Hepatocyte (in vitro differentiated cells): Measurements from ENCODE around the gene GNAL. TPM values are rescaled to one million over a fixed set of nuclear protein-coding genes. Genes with fewer than 3 reads are reported as not detected.
A peak's percentile ranks its signal among the peaks of the same experiment; 100 is the strongest.
"Not testable (repeated sequence)": the region's sequence is repeated elsewhere in the genome, so short reads cannot be mapped to it uniquely, and the experiment has no call there.

Experiments used
- DNase-seq: peaks from one replicate; pipeline ENCODE4 v3.0.0-alpha.2; 2016; ENCODE audit warnings: low spot score
- H2AFZ ChIP-seq: fragments of 200-600 bp; sonication (generic); 2 replicates; pipeline ENCODE4 v1.6.0; 2016; ENCODE audit warnings: antibody characterized with exemption, mild to moderate bottlenecking
- H3K27ac ChIP-seq: fragments of 200-600 bp; sonication (generic); 2 replicates; pipeline ENCODE4 v1.5.1; 2016; ENCODE audit warnings: mild to moderate bottlenecking
- H3K27me3 ChIP-seq: fragments of 200-600 bp; sonication (generic); 2 replicates; pipeline ENCODE4 v1.6.1; 2016
- H3K36me3 ChIP-seq: fragments of 200-600 bp; sonication (generic); replicated peaks from 2 replicates; pipeline ENCODE4 v1.5.1; 2016; ENCODE audit warnings: low read depth; ENCODE audit not compliant: insufficient read depth
- H3K4me1 ChIP-seq: fragments of 200-600 bp; sonication (generic); 2 replicates; pipeline ENCODE4 v1.5.1; 2016; ENCODE audit warnings: mild to moderate bottlenecking, moderate library complexity; ENCODE audit not compliant: insufficient read depth
- H3K4me2 ChIP-seq: fragments of 200-600 bp; sonication (generic); 2 replicates; pipeline ENCODE4 v1.6.0; 2016
- H3K4me3 ChIP-seq: fragments of 200-600 bp; sonication (generic); 2 replicates; pipeline ENCODE4 v1.5.1; 2016; ENCODE audit warnings: mild to moderate bottlenecking
- H3K79me2 ChIP-seq: fragments of 200-600 bp; sonication (generic); 2 replicates; pipeline ENCODE4 v1.6.0; 2017; ENCODE audit warnings: mild to moderate bottlenecking
- H3K9me2 ChIP-seq: fragments of 200-600 bp; sonication (generic); replicated peaks from 2 replicates; pipeline ENCODE4 v1.6.0; 2017; ENCODE audit warnings: mild to moderate bottlenecking; ENCODE audit not compliant: insufficient read depth
- H3K9me3 ChIP-seq: fragments of 200-600 bp; sonication (generic); 2 replicates; pipeline ENCODE4 v1.5.1; 2016; ENCODE audit warnings: low read depth, mild to moderate bottlenecking
- H4K20me1 ChIP-seq: fragments of 200-600 bp; sonication (generic); 2 replicates; pipeline ENCODE4 v1.6.0; 2016; ENCODE audit warnings: mild to moderate bottlenecking; ENCODE audit not compliant: insufficient read depth, poor library complexity, severe bottlenecking
- CTCF ChIP-seq: fragments of 200-600 bp; sonication (generic); IDR thresholded peaks from 2 replicates; pipeline ENCODE4 v1.5.1; 2016; ENCODE audit warnings: antibody characterized with exemption, mild to moderate bottlenecking; ENCODE audit not compliant: poor library complexity
- EZH2 ChIP-seq: fragments of 200-600 bp; sonication (generic); IDR thresholded peaks from 2 replicates; pipeline ENCODE4 v1.6.1; 2016; ENCODE audit warnings: antibody characterized with exemption, mild to moderate bottlenecking, borderline replicate concordance
- EZH2phosphoT487 ChIP-seq: fragments of 200-600 bp; sonication (generic); IDR thresholded peaks from one replicate; pipeline ENCODE4 v1.6.1; 2018; ENCODE audit warnings: antibody characterized with exemption, mild to moderate bottlenecking, low read depth, moderate library complexity; ENCODE audit not compliant: unreplicated experiment, severe bottlenecking
- WGBS: methylation state at CpG from one replicate; pipeline ENCODE4 v1.1.6; 2016; ENCODE audit warnings: low lambda C conversion rate; ENCODE audit errors: missing lambda C conversion rate; 5-methylcytosine and 5-hydroxymethylcytosine counted together
- polyA plus RNA-seq: library from polyadenylated mRNA; unstranded; fragments of >200 nt; fragmentation: Nextera tagmentation; extraction: Ambion mirVana; gene quantifications from 2 replicates; pipeline ENCODE4 v1.2.1, GENCODE V29; 2016
- total RNA-seq: library from RNA; depleted of rRNA; stranded (reverse); fragments of >200 nt; gene quantifications from 2 replicates; pipeline ENCODE4 v1.2.3, GENCODE V29; 2014

GNAL gene
- total and polyA plus RNA-seq, 2 experiments from 2014 or later = 4.4 to 5.2 TPM

- 95% methylated on average over 5 of the region's 5 CpGs for WGBS
- H3K27ac ChIP-seq = peak overlapping the region; percentile 88
Measured at GRCh38 chr18:11889284-11889683, 200.2 kb downstream of the GNAL start.

DNA sequence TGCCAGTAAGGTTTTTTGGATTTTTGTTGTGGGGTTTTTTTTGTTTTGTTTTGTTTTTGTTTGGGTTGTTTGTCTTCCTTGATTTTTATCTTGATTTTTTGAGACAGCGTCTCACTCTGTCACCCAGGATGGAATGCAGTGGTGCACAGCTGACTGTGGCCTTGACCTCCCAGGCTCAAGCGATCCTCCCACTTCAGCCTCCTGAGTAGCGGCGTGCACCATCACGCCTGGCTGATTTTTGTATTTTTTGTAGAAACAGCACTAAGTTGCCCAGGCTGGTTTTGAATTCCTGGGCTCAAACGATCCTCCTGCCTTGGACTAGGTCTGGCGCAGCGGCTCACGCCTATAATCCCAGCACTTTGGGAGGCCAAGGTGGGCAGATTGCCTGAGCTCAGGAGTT lies 202.7 kb downstream of the GNAL start:
- Histone ChIP-seq H3K36me3 (no peaks in the 10 kb centered on the region), H3K4me2 (no peak overlapping the region), H4K20me1 (no peaks in the 10 kb centered on the region), H3K9me3 (no peaks in the 10 kb centered on the region), H3K4me3 (no peak overlapping the region), H3K27ac (no peak overlapping the region), H2AFZ (no peak overlapping the region), H3K79me2 (no peaks in the 10 kb centered on the region), H3K9me2 (no peaks in the 10 kb centered on the region), H3K27me3 (no peaks in the 10 kb centered on the region), H3K4me1 (peaks cover 11% of the 10 kb centered on the region)
- WGBS = 95% methylated on average over 9 of the region's 9 CpGs
- no peak for DNase-seq
- TF ChIP-seq CTCF (no peak), EZH2 (no peak), EZH2phosphoT487 (no peak)

More at GRCh38 chr18:11889284-11889683, 200.2 kb downstream of the GNAL start:
- H2AFZ ChIP-seq = no peak overlapping the region
- no peak overlapping the region for H3K4me3 ChIP-seq
- H4K20me1 ChIP-seq = no peaks in the 10 kb centered on the region
- H3K4me2 ChIP-seq = no peak overlapping the region
- peaks cover 16% of the 10 kb centered on the region for H3K4me1 ChIP-seq
- H3K9me2 ChIP-seq = no peaks in the 10 kb centered on the region
- no peak for DNase-seq
- no peaks in the 10 kb centered on the region for H3K27me3 ChIP-seq
- no peak for TF ChIP-seq CTCF
- TF ChIP-seq EZH2 = no peak
- no peak for TF ChIP-seq EZH2phosphoT487
- H3K79me2 ChIP-seq = no peaks in the 10 kb centered on the region
- H3K9me3 ChIP-seq = no peaks in the 10 kb centered on the region
- H3K36me3 ChIP-seq = no peaks in the 10 kb centered on the region

- H2AFZ ChIP-seq, DNase-seq, H3K9me2 ChIP-seq, H3K36me3 ChIP-seq, H3K27ac ChIP-seq, H3K4me3 ChIP-seq, H3K27me3 ChIP-seq, H4K20me1 ChIP-seq, H3K79me2 ChIP-seq, H3K9me3 ChIP-seq, H3K4me2 ChIP-seq: not testable (repeated sequence)
- 92% methylated on average over 7 of the region's 7 CpGs for WGBS
- H3K4me1 ChIP-seq = peaks cover 11% of the 10 kb centered on the region
Measured at GRCh38 chr18:11892438-11892837, 203.4 kb downstream of the GNAL start.

DNA sequence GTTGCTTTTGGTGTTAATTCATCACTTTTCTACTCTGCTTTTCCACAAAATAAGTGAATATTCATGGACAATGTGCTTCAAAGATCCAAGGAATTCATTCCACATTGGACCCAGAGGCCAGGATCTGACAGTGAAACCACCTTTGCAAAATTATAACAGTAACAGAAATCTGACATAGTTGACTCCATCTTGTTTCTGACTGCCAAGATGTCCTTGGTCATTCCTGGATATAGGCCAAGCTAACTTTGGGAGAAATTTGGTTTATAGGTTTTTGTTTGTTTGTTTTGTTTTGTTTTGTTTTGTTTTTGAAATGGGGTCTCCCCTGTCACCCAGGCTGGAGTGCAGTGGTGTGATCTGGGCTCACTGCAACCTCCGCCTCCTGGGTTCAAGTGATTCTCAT lies 208.7 kb downstream of the GNAL start:
- 55% methylated on average over 1 of the region's 1 CpG for WGBS

More for the DNA sequence above, 208.7 kb downstream of the GNAL start:
- Histone ChIP-seq H3K9me3 (no peaks in the 10 kb centered on the region), H2AFZ (no peak overlapping the region), H3K27me3 (no peaks in the 10 kb centered on the region), H3K4me2 (no peak overlapping the region), H3K27ac (no peak overlapping the region), H4K20me1 (no peaks in the 10 kb centered on the region), H3K4me3 (no peak overlapping the region), H3K79me2 (no peaks in the 10 kb centered on the region), H3K4me1 (peaks cover 4% of the 10 kb centered on the region), H3K36me3 (no peaks in the 10 kb centered on the region), H3K9me2 (no peaks in the 10 kb centered on the region)
- no peak for DNase-seq
- TF ChIP-seq CTCF (no peak), EZH2phosphoT487 (no peak), EZH2 (no peak)
